Hepatocyte (in vitro differentiated cells): ENCODE measurements around the gene NRCAM. TPM values are rescaled to one million over a fixed set of nuclear protein-coding genes. Genes with fewer than 3 reads are reported as not detected.

Source experiments
- DNase-seq: peaks from one replicate; pipeline ENCODE4 v3.0.0-alpha.2; 2016; ENCODE audit warnings: low spot score
- H2AFZ ChIP-seq: fragments of 200-600 bp; sonication (generic); 2 replicates; pipeline ENCODE4 v1.6.0; 2016; ENCODE audit warnings: antibody characterized with exemption, mild to moderate bottlenecking
- H3K27ac ChIP-seq: fragments of 200-600 bp; sonication (generic); 2 replicates; pipeline ENCODE4 v1.5.1; 2016; ENCODE audit warnings: mild to moderate bottlenecking
- H3K27me3 ChIP-seq: fragments of 200-600 bp; sonication (generic); 2 replicates; pipeline ENCODE4 v1.6.1; 2016
- H3K36me3 ChIP-seq: fragments of 200-600 bp; sonication (generic); replicated peaks from 2 replicates; pipeline ENCODE4 v1.5.1; 2016; ENCODE audit warnings: low read depth; ENCODE audit not compliant: insufficient read depth
- H3K4me1 ChIP-seq: fragments of 200-600 bp; sonication (generic); 2 replicates; pipeline ENCODE4 v1.5.1; 2016; ENCODE audit warnings: mild to moderate bottlenecking, moderate library complexity; ENCODE audit not compliant: insufficient read depth
- H3K4me2 ChIP-seq: fragments of 200-600 bp; sonication (generic); 2 replicates; pipeline ENCODE4 v1.6.0; 2016
- H3K4me3 ChIP-seq: fragments of 200-600 bp; sonication (generic); 2 replicates; pipeline ENCODE4 v1.5.1; 2016; ENCODE audit warnings: mild to moderate bottlenecking
- H3K79me2 ChIP-seq: fragments of 200-600 bp; sonication (generic); 2 replicates; pipeline ENCODE4 v1.6.0; 2017; ENCODE audit warnings: mild to moderate bottlenecking
- H3K9me2 ChIP-seq: fragments of 200-600 bp; sonication (generic); replicated peaks from 2 replicates; pipeline ENCODE4 v1.6.0; 2017; ENCODE audit warnings: mild to moderate bottlenecking; ENCODE audit not compliant: insufficient read depth
- H3K9me3 ChIP-seq: fragments of 200-600 bp; sonication (generic); 2 replicates; pipeline ENCODE4 v1.5.1; 2016; ENCODE audit warnings: low read depth, mild to moderate bottlenecking
- H4K20me1 ChIP-seq: fragments of 200-600 bp; sonication (generic); 2 replicates; pipeline ENCODE4 v1.6.0; 2016; ENCODE audit warnings: mild to moderate bottlenecking; ENCODE audit not compliant: insufficient read depth, poor library complexity, severe bottlenecking
- CTCF ChIP-seq: fragments of 200-600 bp; sonication (generic); IDR thresholded peaks from 2 replicates; pipeline ENCODE4 v1.5.1; 2016; ENCODE audit warnings: antibody characterized with exemption, mild to moderate bottlenecking; ENCODE audit not compliant: poor library complexity
- EZH2 ChIP-seq: fragments of 200-600 bp; sonication (generic); IDR thresholded peaks from 2 replicates; pipeline ENCODE4 v1.6.1; 2016; ENCODE audit warnings: antibody characterized with exemption, mild to moderate bottlenecking, borderline replicate concordance
- EZH2phosphoT487 ChIP-seq: fragments of 200-600 bp; sonication (generic); IDR thresholded peaks from one replicate; pipeline ENCODE4 v1.6.1; 2018; ENCODE audit warnings: antibody characterized with exemption, mild to moderate bottlenecking, low read depth, moderate library complexity; ENCODE audit not compliant: unreplicated experiment, severe bottlenecking
- WGBS: methylation state at CpG from one replicate; pipeline ENCODE4 v1.1.6; 2016; ENCODE audit warnings: low lambda C conversion rate; ENCODE audit errors: missing lambda C conversion rate; 5-methylcytosine and 5-hydroxymethylcytosine counted together
- polyA plus RNA-seq: library from polyadenylated mRNA; unstranded; fragments of >200 nt; fragmentation: Nextera tagmentation; extraction: Ambion mirVana; gene quantifications from 2 replicates; pipeline ENCODE4 v1.2.1, GENCODE V29; 2016
- total RNA-seq: library from RNA; depleted of rRNA; stranded (reverse); fragments of >200 nt; gene quantifications from 2 replicates; pipeline ENCODE4 v1.2.3, GENCODE V29; 2014

Gene NRCAM
- total and polyA plus RNA-seq, 2 experiments from 2014 or later, result 16.0 to 34.4 TPM

- Histone ChIP-seq H3K27me3 (no peaks in the 10 kb centered on the region), H3K36me3 (no peaks in the 10 kb centered on the region), H3K79me2 (no peaks in the 10 kb centered on the region), H3K4me2 (no peak overlapping the region), H3K27ac (no peak overlapping the region), H4K20me1 (no peaks in the 10 kb centered on the region), H3K4me1 (no peaks in the 10 kb centered on the region), H2AFZ (no peak overlapping the region), H3K9me3 (no peaks in the 10 kb centered on the region), H3K9me2 (no peaks in the 10 kb centered on the region), H3K4me3 (no peak overlapping the region)
- no peak for DNase-seq
- TF ChIP-seq CTCF (no peak), EZH2phosphoT487 (no peak), EZH2 (no peak)
Measured at GRCh38 chr7:108367314-108367713, 88.9 kb downstream of the NRCAM start.

- H3K79me2 ChIP-seq, result no peaks in the 10 kb centered on the region
Measured at GRCh38 chr7:108363659-108364058, 92.6 kb downstream of the NRCAM start.

GRCh38 chr7:108360058-108360800 is 96.0 kb downstream of the NRCAM start:
- DNase-seq, result no peak
- H2AFZ ChIP-seq, result no peak overlapping the region
- no peaks in the 10 kb centered on the region for H3K27me3 ChIP-seq
- 86% methylated on average over 2 of the region's 2 CpGs for WGBS
- H3K4me3 ChIP-seq, result no peak overlapping the region
- H3K9me2 ChIP-seq, result no peaks in the 10 kb centered on the region
- no peak overlapping the region for H3K4me2 ChIP-seq
- H3K79me2 ChIP-seq, result no peaks in the 10 kb centered on the region
- H3K27ac ChIP-seq, result no peak overlapping the region
- H4K20me1 ChIP-seq, result no peaks in the 10 kb centered on the region
- no peaks in the 10 kb centered on the region for H3K9me3 ChIP-seq
- peaks cover 3% of the 10 kb centered on the region for H3K4me1 ChIP-seq
- H3K36me3 ChIP-seq, result no peaks in the 10 kb centered on the region
- no peak for TF ChIP-seq CTCF
- no peak for TF ChIP-seq EZH2phosphoT487
- TF ChIP-seq EZH2, result no peak

More at GRCh38 chr7:108363659-108364058, 92.6 kb downstream of the NRCAM start:
- H3K4me2 ChIP-seq, result no peak overlapping the region
- no peaks in the 10 kb centered on the region for H3K27me3 ChIP-seq
- no peaks in the 10 kb centered on the region for H3K4me1 ChIP-seq
- no peak overlapping the region for H2AFZ ChIP-seq
- H3K4me3 ChIP-seq, result no peak overlapping the region
- H3K9me2 ChIP-seq, result no peaks in the 10 kb centered on the region
- no peak for TF ChIP-seq EZH2phosphoT487
- TF ChIP-seq EZH2, result no peak
- no peak for TF ChIP-seq CTCF
- no peak overlapping the region for H3K27ac ChIP-seq
- no peaks in the 10 kb centered on the region for H4K20me1 ChIP-seq
- no peaks in the 10 kb centered on the region for H3K36me3 ChIP-seq
- DNase-seq, result no peak
- no peaks in the 10 kb centered on the region for H3K9me3 ChIP-seq

GRCh38 chr7:108358553-108358952 is 97.7 kb downstream of the NRCAM start:
- peak overlapping the region; percentile 5 for H3K4me2 ChIP-seq
- TF ChIP-seq EZH2phosphoT487 (no peak), EZH2 (no peak), CTCF (no peak)
- DNase-seq, result peak; percentile 83
- no peaks in the 10 kb centered on the region for H3K9me3 ChIP-seq
- H2AFZ ChIP-seq, result no peak overlapping the region
- no peaks in the 10 kb centered on the region for H3K36me3 ChIP-seq
- no peaks in the 10 kb centered on the region for H3K9me2 ChIP-seq
- H3K4me3 ChIP-seq, result no peak overlapping the region
- WGBS, result 6% methylated on average over 4 of the region's 4 CpGs
- no peaks in the 10 kb centered on the region for H3K27me3 ChIP-seq
- no peaks in the 10 kb centered on the region for H4K20me1 ChIP-seq
- no peaks in the 10 kb centered on the region for H3K79me2 ChIP-seq
- peaks cover 3% of the 10 kb centered on the region for H3K4me1 ChIP-seq
- peak overlapping the region; percentile 47 for H3K27ac ChIP-seq
